ENCODE data around the gene GATA5. TPM values are rescaled to one million over a fixed set of nuclear protein-coding genes. Genes with fewer than 3 reads are reported as not detected.

The GATA5 gene
- total RNA-seq, 1 donor from 2014 or later = not detected

GRCh38 chr20:62501801-62502495 is 26.2 kb upstream of the GATA5 start:
- no peaks in the 10 kb centered on the region for H3K9me3 Mint-ChIP-seq
- no peaks in the 10 kb centered on the region for H3K27me3 Mint-ChIP-seq (ENCODE audit: insufficient read depth)
- intact Hi-C loops (cut with micrococcal nuclease) = loop anchor here (1.0 to 5.0 kb wide), 10 partner anchors 22 to 435 kb away; partner anchors contain the start of genes ADRM1, GID8, MTG2 and SLCO4A1
- H3K36me3 Mint-ChIP-seq (ENCODE audit: low read depth) = peaks cover 4% of the 10 kb centered on the region
- H3K27ac Mint-ChIP-seq = peak overlapping the region; percentile 89
- H3K4me3 Mint-ChIP-seq = peak overlapping the region; percentile 61
- H3K4me1 Mint-ChIP-seq (ENCODE audit: low read depth) = peaks cover 26% of the 10 kb centered on the region
- peak; percentile 81 for DNase-seq (ENCODE audit: low spot score)

- H3K36me3 Mint-ChIP-seq (ENCODE audit: low read depth) = peaks cover 4% of the 10 kb centered on the region
- intact Hi-C loops (cut with micrococcal nuclease) = loop anchor here (1.0 to 5.0 kb wide), 6 partner anchors 102 to 437 kb away; partner anchors contain the start of genes GID8 and MTG2
- no peaks in the 10 kb centered on the region for H3K9me3 Mint-ChIP-seq
- peak; percentile 70 for DNase-seq (ENCODE audit: low spot score)
- no peak overlapping the region for H3K4me3 Mint-ChIP-seq
- H3K27me3 Mint-ChIP-seq (ENCODE audit: insufficient read depth) = no peaks in the 10 kb centered on the region
- H3K27ac Mint-ChIP-seq = peak overlapping the region; percentile 89
- H3K4me1 Mint-ChIP-seq (ENCODE audit: low read depth) = peaks cover 26% of the 10 kb centered on the region
Observed at GRCh38 chr20:62500237-62500864, 24.6 kb upstream of the GATA5 start.

- Mint-ChIP-seq H3K4me3 (no peak overlapping the region), H3K36me3 (ENCODE audit: low read depth) (peaks cover 4% of the 10 kb centered on the region), H3K27ac (no peak overlapping the region), H3K4me1 (ENCODE audit: low read depth) (peaks cover 26% of the 10 kb centered on the region), H3K9me3 (no peaks in the 10 kb centered on the region), H3K27me3 (ENCODE audit: insufficient read depth) (no peaks in the 10 kb centered on the region)
- intact Hi-C loops (cut with micrococcal nuclease) = loop anchor here (1.0 to 5.0 kb wide), 6 partner anchors 103 to 438 kb away; partner anchors contain the start of genes GID8 and MTG2
- DNase-seq (ENCODE audit: low spot score) = no peak
Observed at GRCh38 chr20:62499758-62500236, 24.0 kb upstream of the GATA5 start.

- Mint-ChIP-seq H3K4me1 (ENCODE audit: low read depth) (peaks cover 26% of the 10 kb centered on the region), H3K9me3 (no peaks in the 10 kb centered on the region), H3K36me3 (ENCODE audit: low read depth) (peaks cover 1% of the 10 kb centered on the region), H3K27me3 (ENCODE audit: insufficient read depth) (no peaks in the 10 kb centered on the region), H3K4me3 (no peak overlapping the region), H3K27ac (no peak overlapping the region)
- DNase-seq (ENCODE audit: low spot score) = no peak
- intact Hi-C loops (cut with micrococcal nuclease) = no loop called here
Observed at GRCh38 chr20:62498874-62499273, 23.1 kb upstream of the GATA5 start.

- intact Hi-C loops (cut with micrococcal nuclease) = no loop called here
- DNase-seq (ENCODE audit: low spot score) = no peak
Observed at GRCh38 chr20:62496568-62497218, 20.9 kb upstream of the GATA5 start.

GRCh38 chr20:62495749-62496567 is 20.2 kb upstream of the GATA5 start:
- Mint-ChIP-seq H3K27me3 (ENCODE audit: insufficient read depth) (peaks cover 5% of the 10 kb centered on the region), H3K27ac (no peak overlapping the region), H3K9me3 (no peaks in the 10 kb centered on the region), H3K36me3 (ENCODE audit: low read depth) (peaks cover 1% of the 10 kb centered on the region), H3K4me3 (no peak overlapping the region), H3K4me1 (ENCODE audit: low read depth) (peaks cover 8% of the 10 kb centered on the region)
- DNase-seq (ENCODE audit: low spot score) = no peak
- intact Hi-C loops (cut with micrococcal nuclease) = no loop called here

More at GRCh38 chr20:62496568-62497218, 20.9 kb upstream of the GATA5 start:
- H3K27ac Mint-ChIP-seq = no peak overlapping the region
- peaks cover 2% of the 10 kb centered on the region for H3K27me3 Mint-ChIP-seq (ENCODE audit: insufficient read depth)
- H3K9me3 Mint-ChIP-seq = no peaks in the 10 kb centered on the region
- H3K36me3 Mint-ChIP-seq (ENCODE audit: low read depth) = peaks cover 1% of the 10 kb centered on the region
- peaks cover 16% of the 10 kb centered on the region for H3K4me1 Mint-ChIP-seq (ENCODE audit: low read depth)
- no peak overlapping the region for H3K4me3 Mint-ChIP-seq

GRCh38 chr20:62494980-62495748 is 19.4 kb upstream of the GATA5 start:
- H3K36me3 Mint-ChIP-seq (ENCODE audit: low read depth) = no peaks in the 10 kb centered on the region
- intact Hi-C loops (cut with micrococcal nuclease) = no loop called here
- no peak overlapping the region for H3K4me3 Mint-ChIP-seq
- no peaks in the 10 kb centered on the region for H3K9me3 Mint-ChIP-seq
- no peak for DNase-seq (ENCODE audit: low spot score)
- peaks cover 5% of the 10 kb centered on the region for H3K27me3 Mint-ChIP-seq (ENCODE audit: insufficient read depth)
- peaks cover under 1% of the 10 kb centered on the region for H3K4me1 Mint-ChIP-seq (ENCODE audit: low read depth)
- no peak overlapping the region for H3K27ac Mint-ChIP-seq

- peaks cover 5% of the 10 kb centered on the region for H3K27me3 Mint-ChIP-seq (ENCODE audit: insufficient read depth)
- H3K27ac Mint-ChIP-seq = no peak overlapping the region
- no peaks in the 10 kb centered on the region for H3K36me3 Mint-ChIP-seq (ENCODE audit: low read depth)
- H3K4me3 Mint-ChIP-seq = no peak overlapping the region
- no peaks in the 10 kb centered on the region for H3K4me1 Mint-ChIP-seq (ENCODE audit: low read depth)
- intact Hi-C loops (cut with micrococcal nuclease) = no loop called here
- H3K9me3 Mint-ChIP-seq = no peaks in the 10 kb centered on the region
- no peak for DNase-seq (ENCODE audit: low spot score)
Observed at GRCh38 chr20:62494537-62494936, 18.7 kb upstream of the GATA5 start.

- Mint-ChIP-seq H3K27me3 (ENCODE audit: insufficient read depth) (peaks cover 5% of the 10 kb centered on the region), H3K27ac (no peak overlapping the region), H3K9me3 (no peaks in the 10 kb centered on the region), H3K36me3 (ENCODE audit: low read depth) (no peaks in the 10 kb centered on the region), H3K4me1 (ENCODE audit: low read depth) (no peaks in the 10 kb centered on the region), H3K4me3 (no peak overlapping the region)
- intact Hi-C loops (cut with micrococcal nuclease) = no loop called here
- no peak for DNase-seq (ENCODE audit: low spot score)
Observed at GRCh38 chr20:62493886-62494285, 18.1 kb upstream of the GATA5 start.

- Mint-ChIP-seq H3K36me3 (ENCODE audit: low read depth) (no peaks in the 10 kb centered on the region), H3K9me3 (no peaks in the 10 kb centered on the region), H3K27me3 (ENCODE audit: insufficient read depth) (peaks cover 8% of the 10 kb centered on the region), H3K4me3 (no peak overlapping the region), H3K27ac (no peak overlapping the region), H3K4me1 (ENCODE audit: low read depth) (no peaks in the 10 kb centered on the region)
- no peak for DNase-seq (ENCODE audit: low spot score)
- intact Hi-C loops (cut with micrococcal nuclease) = no loop called here
Observed at GRCh38 chr20:62493253-62493885, 17.6 kb upstream of the GATA5 start.

- H3K36me3 Mint-ChIP-seq (ENCODE audit: low read depth) = no peaks in the 10 kb centered on the region
- H3K27ac Mint-ChIP-seq = no peak overlapping the region
- DNase-seq (ENCODE audit: low spot score) = no peak
- peaks cover 15% of the 10 kb centered on the region for H3K27me3 Mint-ChIP-seq (ENCODE audit: insufficient read depth)
- intact Hi-C loops (cut with micrococcal nuclease) = no loop called here
- no peaks in the 10 kb centered on the region for H3K9me3 Mint-ChIP-seq
- no peaks in the 10 kb centered on the region for H3K4me1 Mint-ChIP-seq (ENCODE audit: low read depth)
- H3K4me3 Mint-ChIP-seq = no peak overlapping the region
Observed at GRCh38 chr20:62492711-62493110, 16.9 kb upstream of the GATA5 start.
